ENCODE measurements around the gene PDLIM7. TPM values are rescaled to one million over a fixed set of nuclear protein-coding genes. Genes with fewer than 3 reads are reported as not detected.

PDLIM7 gene
- total RNA-seq, 1 donor from 2014 or later: 48.3 TPM

- intact Hi-C loops (cut with micrococcal nuclease): no loop called here
Observed at GRCh38 chr5:177524941-177525655, 27.7 kb upstream of the PDLIM7 start.

DNA sequence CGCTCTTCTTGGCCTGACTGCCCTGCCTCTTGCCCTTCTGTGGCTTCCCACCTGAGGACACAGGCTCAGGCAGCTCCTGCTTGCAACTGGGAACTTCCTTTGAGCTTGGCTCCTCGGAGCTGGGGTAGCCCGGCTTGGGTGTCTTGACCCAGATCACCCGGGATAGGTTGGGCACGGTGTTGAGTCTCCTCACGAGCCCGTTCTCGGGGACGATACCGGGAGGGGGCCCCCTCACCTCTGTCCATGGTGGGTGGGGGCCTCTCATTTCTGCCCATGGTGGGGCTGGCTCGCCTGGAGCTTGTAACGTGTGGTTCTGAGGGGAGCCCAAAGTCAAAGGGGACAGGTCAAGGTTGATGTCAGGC lies 27.1 kb upstream of the PDLIM7 start:
- intact Hi-C loops (cut with micrococcal nuclease): no loop called here

DNA sequence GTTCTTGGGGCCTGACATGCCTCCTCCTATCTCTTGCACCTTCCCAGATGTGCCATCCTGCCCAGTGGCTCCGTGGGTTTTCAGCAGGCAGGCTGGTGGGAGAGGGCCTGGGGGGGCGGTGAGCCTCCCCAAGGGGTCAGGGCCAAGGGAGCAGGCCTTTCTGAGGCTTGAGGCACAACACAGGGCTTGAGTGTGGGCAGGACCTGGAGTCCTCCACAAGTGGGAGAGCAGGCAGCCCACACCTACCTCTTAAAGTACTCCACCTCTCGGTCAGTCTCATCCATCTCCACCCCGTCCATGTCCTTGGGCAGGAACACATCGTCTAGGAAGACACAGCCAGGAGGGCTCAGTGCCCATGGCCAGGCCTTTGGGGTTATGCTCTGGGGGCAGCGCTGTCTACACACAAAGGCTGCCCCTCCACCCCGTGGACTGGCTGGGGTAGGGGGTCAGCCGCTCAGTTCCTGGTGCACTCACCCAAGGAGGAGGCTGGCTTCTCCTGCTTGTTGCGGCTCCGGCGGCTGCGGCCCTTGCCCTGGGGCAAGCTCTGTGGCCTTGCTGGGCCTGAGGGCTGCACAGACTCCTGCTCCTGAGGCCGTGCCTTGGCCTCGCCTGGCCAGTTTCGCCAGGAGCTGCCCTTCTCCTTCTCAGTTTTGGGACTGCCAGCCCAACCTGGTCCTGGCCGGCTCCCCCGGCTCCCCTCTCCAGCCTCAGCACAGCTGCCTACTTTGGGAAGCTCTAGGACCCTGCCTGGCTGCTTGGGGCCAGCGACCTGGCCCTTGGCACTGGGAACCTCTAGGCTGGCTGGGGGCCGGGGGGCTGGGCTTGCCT lies 26.5 kb upstream of the PDLIM7 start:
- intact Hi-C loops (cut with micrococcal nuclease): no loop called here

DNA sequence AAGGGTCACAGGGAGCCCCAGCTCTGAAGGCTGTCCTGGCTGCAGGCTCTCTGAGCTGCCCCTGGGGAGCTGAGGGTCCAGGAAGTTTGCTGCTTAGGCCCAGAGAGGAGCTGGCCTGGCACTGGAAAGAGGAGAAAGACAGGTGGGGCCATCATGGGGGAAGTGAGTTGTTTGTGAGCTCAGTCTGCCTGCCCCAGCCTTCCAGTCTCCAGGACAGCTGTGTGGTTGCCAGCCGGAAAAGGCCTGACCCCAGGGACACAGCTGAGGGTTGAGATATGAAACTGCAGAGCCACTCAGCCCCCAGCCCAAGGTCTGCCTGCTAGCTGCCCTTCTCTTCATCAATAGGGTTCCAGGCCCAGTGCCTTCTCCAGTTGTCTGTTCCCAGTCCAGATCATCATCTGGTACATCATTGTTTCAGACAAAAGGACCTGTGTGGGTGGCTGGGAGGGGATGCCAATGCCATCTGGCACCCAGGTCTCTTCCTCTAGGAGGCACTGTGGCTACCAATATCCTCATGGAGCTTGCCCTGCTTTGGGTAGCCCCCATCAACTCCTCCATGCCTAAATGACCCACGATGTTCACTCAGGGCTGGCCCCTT lies 23.6 kb upstream of the PDLIM7 start:
- intact Hi-C loops (cut with micrococcal nuclease): no loop called here

DNA sequence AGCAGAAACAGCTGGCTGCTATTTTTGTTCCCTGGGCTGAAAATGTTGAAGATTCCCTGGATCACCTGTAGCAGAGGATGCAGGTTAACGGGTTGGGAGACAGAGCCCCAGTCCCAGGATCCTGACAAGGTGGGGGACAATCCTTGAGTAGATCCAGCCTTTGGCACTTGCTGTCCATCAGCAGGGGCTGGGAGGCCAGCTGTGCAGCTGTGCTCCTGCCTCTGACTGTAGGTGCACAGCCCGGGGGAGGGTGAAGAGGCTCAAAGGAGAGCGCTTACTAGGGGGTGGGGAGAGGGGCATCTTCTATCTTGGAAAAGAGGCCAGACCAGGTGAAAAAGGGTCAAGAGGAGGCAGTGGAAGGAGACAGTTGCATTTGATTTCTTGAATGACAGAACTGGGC lies 22.9 kb upstream of the PDLIM7 start:
- intact Hi-C loops (cut with micrococcal nuclease): no loop called here

DNA sequence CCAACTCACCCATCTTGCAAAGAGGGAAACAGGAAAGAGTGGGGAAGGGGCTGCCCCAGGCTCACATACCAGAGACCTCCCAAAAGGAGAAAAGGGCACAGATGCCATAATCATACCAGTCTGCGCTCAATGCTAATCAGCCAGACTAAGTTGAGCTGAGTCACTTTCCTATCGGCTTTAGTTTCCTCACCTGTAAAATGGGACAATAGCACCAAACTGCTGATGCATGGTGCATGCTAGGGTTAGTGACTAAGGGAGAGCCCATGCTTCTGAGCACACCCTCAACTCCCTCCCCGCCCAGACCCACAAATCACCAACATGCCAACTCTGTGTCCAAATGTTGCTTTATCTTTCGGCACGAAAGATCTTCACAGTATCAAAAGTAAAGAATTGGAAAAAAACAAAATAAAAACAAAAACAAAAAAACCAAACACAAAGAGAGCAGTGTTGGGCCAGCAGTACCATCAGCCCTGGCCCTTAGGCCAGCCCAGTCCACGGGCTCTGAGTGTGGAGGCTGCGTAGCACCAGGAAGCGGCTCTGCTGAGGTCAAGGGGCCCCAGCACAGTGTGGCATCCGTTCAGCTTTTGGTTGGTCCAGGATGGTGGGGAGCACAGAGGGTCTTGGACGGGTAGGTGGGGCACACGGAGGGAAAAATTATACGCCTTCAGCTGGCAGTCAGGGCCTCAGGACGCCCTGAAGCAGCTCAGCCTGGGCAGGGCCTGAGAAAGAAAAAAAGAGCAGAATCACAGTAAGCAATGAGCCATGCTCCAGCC lies 22.2 kb upstream of the PDLIM7 start:
- intact Hi-C loops (cut with micrococcal nuclease): loop anchor here (5.0 kb wide), 1 partner anchor 73 kb away; the partner anchor contains the start of gene TMED9

- intact Hi-C loops (cut with micrococcal nuclease): loop anchor here (1.0 to 5.0 kb wide), 4 partner anchors 20 to 160 kb away; partner anchors contain the start of genes FAM193B, PDLIM7, RGS14 and TMED9
Observed at GRCh38 chr5:177516601-177517568, 19.5 kb upstream of the PDLIM7 start, which contains the start of gene DDX41. Gene DDX41, minus strand, starts transcription at chr5:177516961. Its CDS starts 16 bp downstream, at chr5:177516945.

DNA sequence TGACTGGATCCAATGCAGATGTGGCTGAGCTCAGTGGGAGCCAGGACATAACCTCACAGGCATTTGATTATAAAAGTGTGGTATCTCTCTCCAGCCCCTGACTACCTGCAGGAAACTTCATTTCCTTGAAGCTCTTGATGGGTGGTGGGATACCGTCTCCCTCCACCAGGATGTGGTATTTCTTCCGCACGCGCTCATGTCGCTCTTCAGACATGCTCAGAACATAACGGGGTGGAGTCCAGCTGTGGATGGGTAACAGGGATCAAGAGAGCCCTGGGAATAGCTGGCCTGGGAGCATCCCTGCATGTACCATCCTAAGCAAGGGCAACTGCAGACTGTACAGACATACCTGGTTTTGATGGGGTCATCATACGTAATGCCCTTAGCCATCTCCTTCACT lies 18.2 kb upstream of the PDLIM7 start:
- intact Hi-C loops (cut with micrococcal nuclease): loop anchor here (5.0 kb wide), 1 partner anchor 77 kb away; the partner anchor contains the start of gene TMED9

DNA sequence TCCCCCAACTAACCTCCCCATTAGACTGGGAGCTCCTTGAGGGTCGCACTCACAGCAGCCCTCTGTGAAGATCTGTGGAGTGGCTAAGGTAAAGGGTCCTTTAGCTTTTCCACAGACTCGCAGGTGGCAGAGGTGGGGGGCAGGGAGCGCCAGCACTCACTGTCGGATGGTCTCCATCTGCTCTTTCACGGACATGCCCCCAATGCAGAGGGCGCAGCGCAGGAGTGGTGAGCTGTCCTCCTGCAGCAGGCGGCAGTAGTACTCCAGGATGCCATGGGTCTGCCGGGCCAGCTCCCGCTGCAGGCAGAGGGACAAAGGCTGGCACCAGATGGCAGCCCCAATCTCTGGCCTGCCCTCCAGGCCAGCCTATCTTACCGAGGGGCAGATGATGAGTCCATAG lies 17.1 kb upstream of the PDLIM7 start:
- intact Hi-C loops (cut with micrococcal nuclease): no loop called here

DNA sequence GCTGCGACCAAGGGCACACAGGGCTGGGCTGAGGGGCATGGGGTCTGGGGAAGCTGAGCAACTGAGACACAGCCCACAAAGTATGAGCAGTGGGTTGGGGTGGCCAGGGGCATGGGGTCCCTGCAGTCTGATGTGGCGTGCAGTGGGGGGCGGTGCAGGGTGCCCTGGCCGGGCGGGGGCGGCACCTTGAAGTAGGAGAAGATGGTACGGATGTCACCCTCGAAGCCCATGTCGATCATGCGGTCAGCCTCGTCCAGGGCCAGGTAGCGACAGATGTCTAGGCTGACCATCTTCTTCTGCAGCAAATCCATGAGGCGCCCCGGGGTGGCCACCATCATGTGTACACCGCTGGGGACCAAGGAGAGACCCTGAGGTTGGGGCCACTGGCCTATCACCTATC lies 16.1 kb upstream of the PDLIM7 start:
- intact Hi-C loops (cut with micrococcal nuclease): no loop called here

DNA sequence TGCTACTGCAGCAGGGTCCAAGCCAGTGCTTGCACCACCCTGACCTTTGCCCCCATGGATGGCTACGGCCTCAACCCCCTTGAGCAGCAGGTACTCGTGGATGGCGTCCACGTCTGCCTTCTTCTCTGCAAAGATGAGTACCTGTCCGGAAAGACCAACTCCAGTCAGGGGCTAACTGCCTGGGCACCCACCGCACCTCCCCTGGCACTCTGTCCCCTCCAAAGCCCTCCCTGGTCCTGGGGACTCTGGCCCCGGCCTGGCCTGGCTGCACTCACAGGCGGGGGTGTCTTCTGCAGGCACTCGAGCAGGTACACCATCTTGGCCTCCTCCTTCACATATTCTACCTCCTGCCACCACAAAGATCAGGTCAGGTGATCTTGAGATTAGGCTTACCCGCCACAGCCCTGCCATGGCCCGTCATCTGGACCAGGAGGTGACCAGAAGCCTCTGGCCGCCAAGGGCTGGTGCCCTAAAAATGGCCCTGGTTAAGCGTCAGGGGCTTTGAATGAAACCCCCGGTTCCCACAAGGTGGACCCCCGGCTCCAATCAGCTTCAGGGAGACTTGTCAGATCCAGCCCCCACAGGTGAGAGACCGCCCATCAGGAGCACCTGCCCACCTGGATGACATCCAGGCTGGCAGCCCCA lies 15.5 kb upstream of the PDLIM7 start:
- intact Hi-C loops (cut with micrococcal nuclease): no loop called here

- intact Hi-C loops (cut with micrococcal nuclease): no loop called here
Observed at GRCh38 chr5:177511796-177512675, 14.6 kb upstream of the PDLIM7 start.

- intact Hi-C loops (cut with micrococcal nuclease): no loop called here
Observed at GRCh38 chr5:177511181-177511580, 13.8 kb upstream of the PDLIM7 start.

DNA sequence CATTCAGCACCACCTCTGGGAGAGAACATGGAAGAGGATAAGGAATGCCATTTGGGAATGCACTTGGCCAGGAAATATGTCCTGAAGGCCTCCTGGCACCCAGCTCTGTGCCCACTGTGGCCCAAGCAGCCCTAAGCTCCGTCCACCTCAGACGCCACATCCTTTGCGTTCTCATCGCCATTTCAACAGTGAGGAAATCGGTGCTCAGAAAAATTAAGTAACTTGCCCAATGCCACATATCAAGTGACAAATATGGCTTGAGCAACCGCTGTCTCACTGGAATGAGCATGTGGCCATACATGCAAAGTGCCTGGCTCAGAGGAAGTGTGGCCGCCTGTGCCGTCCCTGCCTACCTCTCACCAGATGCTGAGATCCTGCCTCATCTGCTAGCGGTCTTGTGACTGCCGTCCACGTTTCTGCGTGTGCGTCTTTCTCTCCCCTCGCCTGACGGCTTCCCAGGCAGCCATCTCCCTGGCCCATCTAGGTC lies 13.2 kb upstream of the PDLIM7 start:
- intact Hi-C loops (cut with micrococcal nuclease): no loop called here

- intact Hi-C loops (cut with micrococcal nuclease): no loop called here
Observed at GRCh38 chr5:177509991-177510566, 12.7 kb upstream of the PDLIM7 start.

- intact Hi-C loops (cut with micrococcal nuclease): no loop called here
Observed at GRCh38 chr5:177509381-177509951, 12.1 kb upstream of the PDLIM7 start, which contains the start of gene DOK3. Gene DOK3, minus strand, starts transcription at chr5:177509826. Its CDS starts 286 bp downstream, at chr5:177509540.

GRCh38 chr5:177508837-177509236 lies 11.4 kb upstream of the PDLIM7 start:
- intact Hi-C loops (cut with micrococcal nuclease): no loop called here

DNA sequence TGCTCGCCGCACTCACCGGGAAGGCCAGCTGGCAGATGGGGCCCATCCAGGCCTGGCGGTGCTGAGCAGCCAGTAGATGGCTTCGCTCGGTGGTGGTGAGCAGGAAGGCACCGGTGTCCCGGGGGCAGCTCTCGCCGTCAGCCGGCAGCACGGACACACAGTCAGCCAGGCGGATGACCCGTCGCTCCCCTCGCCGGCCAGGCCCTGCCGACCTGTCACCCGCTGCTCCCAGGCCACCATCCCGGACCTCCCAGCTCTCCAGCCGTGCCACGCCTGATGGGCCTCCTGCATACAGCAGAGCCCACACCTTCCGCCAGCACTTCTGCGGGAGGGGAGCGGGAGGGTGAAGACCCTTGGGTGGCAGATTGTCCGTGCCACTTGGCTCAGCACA lies 10.8 kb upstream of the PDLIM7 start:
- intact Hi-C loops (cut with micrococcal nuclease): no loop called here
